Pons (tissue), 1 donor: ENCODE measurements around the gene RGS9BP.
"Not testable (repeated sequence)": the region's sequence is repeated elsewhere in the genome, so short reads cannot be mapped to it uniquely, and the experiment has no call there.

Experiments
- DNase-seq: peaks from one replicate; pipeline ENCODE4 v3.0.0-alpha.2; 2016; ENCODE audit warnings: low spot score

RGS9BP gene

DNA sequence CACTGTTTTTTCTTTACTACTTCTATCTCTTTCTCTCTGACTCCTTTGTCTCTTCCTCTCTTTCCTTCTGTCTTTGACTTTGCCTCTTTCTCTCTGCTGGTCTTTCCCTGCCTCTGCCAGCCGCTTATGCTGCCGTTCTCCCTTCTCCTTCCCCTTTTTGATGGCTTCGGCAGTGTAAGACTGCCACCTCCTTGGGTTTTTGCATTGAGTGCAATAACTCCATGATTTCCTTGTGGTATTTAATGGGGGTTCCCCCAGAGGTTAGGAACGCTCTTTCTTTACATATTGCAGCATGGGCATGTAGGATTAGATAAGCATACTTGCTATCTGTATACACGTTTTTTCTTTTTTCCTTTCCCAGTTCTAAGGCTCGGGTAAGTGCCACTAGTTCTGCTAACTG lies 19.9 kb downstream of the RGS9BP start:
- DNase-seq, result not testable (repeated sequence)

GRCh38 chr19:32696771-32697170 lies 21.1 kb downstream of the RGS9BP start:
- not testable (repeated sequence) for DNase-seq

DNA sequence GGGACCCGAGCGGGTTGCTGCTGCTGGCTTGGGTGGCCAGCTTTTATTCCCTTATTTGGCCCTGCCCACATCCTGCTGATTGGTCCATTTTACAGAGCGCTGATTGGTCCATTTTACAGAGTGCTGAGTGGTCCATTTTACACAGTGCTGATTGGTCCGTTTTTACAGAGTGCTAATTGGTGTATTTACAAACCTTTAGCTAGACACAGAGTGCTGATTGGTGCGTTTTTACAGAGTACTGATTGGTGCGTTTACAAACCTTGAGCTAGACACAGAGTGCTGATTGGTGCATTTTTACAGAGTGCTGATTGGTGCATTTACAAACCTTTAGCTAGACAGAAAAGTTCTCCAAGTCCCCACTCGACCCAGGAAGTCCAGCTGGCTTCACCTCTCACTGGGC lies 24.5 kb downstream of the RGS9BP start:
- DNase-seq, result not testable (repeated sequence)

DNA sequence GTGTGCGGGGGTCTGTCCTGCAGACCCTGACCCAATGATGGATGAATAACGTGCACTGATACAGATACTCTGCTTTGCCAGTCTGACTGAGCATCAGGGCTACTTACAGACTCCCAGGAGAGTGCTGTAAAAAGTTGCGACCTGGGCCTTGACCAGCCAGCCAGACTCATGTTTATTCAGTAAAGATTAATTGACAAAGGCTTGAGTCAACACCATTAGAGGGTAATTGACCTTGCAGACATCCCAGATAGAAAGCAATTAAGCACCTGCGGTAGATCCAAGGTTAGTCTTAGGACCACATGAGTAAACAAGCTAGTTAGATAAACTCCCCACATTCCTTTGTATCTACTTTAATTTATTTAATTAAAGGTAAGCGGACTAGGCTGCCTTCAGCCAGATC lies 26.4 kb downstream of the RGS9BP start:
- no peak for DNase-seq

GRCh38 chr19:32704006-32704405 lies 28.4 kb downstream of the RGS9BP start:
- not testable (repeated sequence) for DNase-seq

DNA sequence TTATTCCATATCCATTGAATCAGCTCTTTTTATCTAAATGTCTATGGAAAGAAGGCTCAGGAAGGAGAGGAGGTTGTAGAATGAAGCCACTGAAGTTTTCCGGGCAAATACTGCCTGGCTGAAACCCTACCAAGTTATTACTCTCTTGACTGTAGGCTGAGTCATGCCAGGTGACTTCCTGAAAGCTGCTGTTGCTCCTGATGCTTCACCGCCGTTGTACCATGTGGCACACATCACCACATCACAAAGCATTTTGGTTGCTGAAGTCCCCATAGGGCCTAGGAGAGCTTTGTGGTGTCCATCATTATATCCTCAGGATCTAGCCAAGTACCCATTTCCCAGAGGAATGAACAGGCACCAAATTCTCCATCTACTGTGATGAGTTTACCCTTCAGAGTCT lies 32.8 kb downstream of the RGS9BP start:
- no peak for DNase-seq

DNA sequence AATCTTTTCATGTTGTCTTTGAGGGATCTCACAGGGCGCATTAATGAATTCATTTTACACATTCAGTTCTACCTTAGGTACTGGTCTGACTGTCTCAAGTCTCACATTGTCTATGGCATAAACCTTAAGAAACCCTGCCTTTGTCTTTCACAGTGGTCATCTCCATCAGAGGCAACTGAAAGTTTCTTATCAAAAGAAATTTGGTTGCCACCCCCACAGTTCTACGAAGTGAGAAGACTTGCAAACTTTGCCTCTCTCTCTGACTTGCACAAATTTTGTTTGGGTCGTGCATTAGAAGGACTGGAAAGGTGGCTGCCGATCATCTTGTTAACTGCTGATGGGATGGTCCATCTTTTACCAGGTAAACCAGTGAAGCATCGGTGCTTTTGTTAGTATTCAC lies 33.4 kb downstream of the RGS9BP start:
- DNase-seq, result no peak

GRCh38 chr19:32711747-32712146 lies 36.1 kb downstream of the RGS9BP start:
- DNase-seq, result no peak

DNA sequence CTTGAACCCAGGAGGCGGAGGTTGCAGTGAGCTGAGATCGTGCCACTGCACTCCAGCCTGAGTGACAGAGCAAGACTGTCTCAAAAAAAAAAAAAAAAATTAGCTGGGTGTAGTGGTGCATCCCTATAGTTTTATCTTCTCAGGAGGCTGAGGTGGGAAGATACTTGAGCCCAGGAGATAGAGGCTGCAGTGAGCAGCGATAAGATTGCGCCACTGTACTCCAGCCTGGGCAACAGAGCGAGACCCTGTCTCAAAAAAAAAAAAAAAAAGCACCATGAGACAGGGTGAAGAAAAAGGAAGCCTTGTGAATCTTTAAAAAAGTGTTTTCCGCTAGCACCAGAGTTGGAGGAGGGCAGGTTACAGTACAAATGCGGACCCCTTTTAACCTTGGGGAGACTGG lies 40.6 kb downstream of the RGS9BP start:
- DNase-seq, result not testable (repeated sequence)

GRCh38 chr19:32717496-32717895 lies 41.8 kb downstream of the RGS9BP start:
- DNase-seq, result no peak

GRCh38 chr19:32718286-32718685 lies 42.6 kb downstream of the RGS9BP start:
- DNase-seq, result no peak

GRCh38 chr19:32719611-32720059 lies 44.0 kb downstream of the RGS9BP start, which contains the start of gene TDRD12:
TDRD12 (plus strand) TSS chr19:32719767; CDS start chr19:32720073, 306 bp downstream.
- no peak for DNase-seq

- DNase-seq, result no peak
Measured at GRCh38 chr19:32720216-32720935, 44.7 kb downstream of the RGS9BP start.

GRCh38 chr19:32720936-32721250 lies 45.2 kb downstream of the RGS9BP start:
- DNase-seq, result no peak
